IMR-90 (cell line): ENCODE data around the gene GLYATL1. TPM values are rescaled to one million over a fixed set of nuclear protein-coding genes. Genes with fewer than 3 reads are reported as not detected.

Experiments
- ATAC-seq: fragments of 200-7000 bp; cut with Tn5 transposase; 2 replicates; pipeline ENCODE4 v1.9.1; 2020; ENCODE audit warnings: low read depth, mild to moderate bottlenecking, moderate library complexity
- BruUV-seq: library from RNA; stranded (reverse); fragments of 400-500 nt; replicated peaks from 2 replicates; lab custom pipeline; 2021; lab: Mats Ljungman, UMichigan
- CTCF ChIA-PET: fragments of 300-600 bp; formaldehyde crosslinking; extraction: SDS; loops from one replicate; lab custom pipeline; 2021; ENCODE audit warnings: antibody characterized with exemption; lab: Yijun Ruan, JAX
- POLR2A ChIA-PET: fragments of 300-600 bp; sonication (Branson Sonifier 250); formaldehyde crosslinking; loops from one replicate; lab custom pipeline; 2022; ENCODE audit warnings: antibody characterized with exemption; ENCODE audit not compliant: unreplicated experiment; lab: Charles Lee
- DNase-seq: peaks from one replicate; pipeline ENCODE4 v3.0.0; 2013
- H2AFZ ChIP-seq: replicated peaks from 2 replicates; pipeline ENCODE3; 2013; ENCODE audit warnings: low read length, mild to moderate bottlenecking; ENCODE audit not compliant: poor library complexity
- H2AK5ac ChIP-seq: 2 replicates; pipeline ENCODE4 v1.6.1; 2013; ENCODE audit warnings: low read depth, low read length, inconsistent platforms
- H2AK9ac ChIP-seq: replicated peaks from 2 replicates; pipeline ENCODE3; 2013; ENCODE audit warnings: mild to moderate bottlenecking, low read depth, low read length, moderate library complexity; ENCODE audit not compliant: poor library complexity
- H2BK120ac ChIP-seq: 2 replicates; pipeline ENCODE4 v1.6.1; 2013; ENCODE audit warnings: low read depth, low read length, inconsistent platforms
- H2BK15ac ChIP-seq: 3 replicates; pipeline ENCODE4 v1.6.1; 2013; ENCODE audit warnings: low read depth, low read length, inconsistent platforms
- H2BK20ac ChIP-seq: 2 replicates; pipeline ENCODE4 v1.6.1; 2013; ENCODE audit warnings: low read depth, mild to moderate bottlenecking, inconsistent platforms, low read length, moderate library complexity
- H2BK5ac ChIP-seq: 2 replicates; pipeline ENCODE4 v1.6.1; 2013; ENCODE audit warnings: mild to moderate bottlenecking, low read depth, low read length, inconsistent platforms; ENCODE audit not compliant: poor library complexity, severe bottlenecking
- H3K14ac ChIP-seq: replicated peaks from 2 replicates; pipeline ENCODE4 v1.6.1; 2013; ENCODE audit warnings: low read depth, low read length, inconsistent platforms
- H3K18ac ChIP-seq: 2 replicates; pipeline ENCODE4 v1.6.1; 2013; ENCODE audit warnings: low read depth, low read length, control low read depth
- H3K23ac ChIP-seq: 2 replicates; pipeline ENCODE4 v1.6.1; 2013; ENCODE audit warnings: low read depth, low read length, inconsistent platforms
- H3K27ac ChIP-seq: 2 replicates; pipeline ENCODE4 v1.5.1; 2013; ENCODE audit warnings: mild to moderate bottlenecking, control low read depth, low read length; ENCODE audit not compliant: insufficient read depth
- H3K27me3 ChIP-seq: 2 replicates; pipeline ENCODE4 v1.6.1; 2013; ENCODE audit warnings: low read length; ENCODE audit not compliant: control insufficient read depth, insufficient read depth
- H3K36me3 ChIP-seq: 2 replicates; pipeline ENCODE4 v1.6.1; 2013; ENCODE audit warnings: low read length, mixed read lengths; ENCODE audit not compliant: control insufficient read depth, insufficient read depth
- H3K4ac ChIP-seq: 2 replicates; pipeline ENCODE4 v1.6.1; 2013; ENCODE audit warnings: low read depth, low read length, inconsistent platforms
- H3K4me1 ChIP-seq: 2 replicates; pipeline ENCODE4 v1.6.1; 2013; ENCODE audit warnings: low read length, mixed read lengths; ENCODE audit not compliant: control insufficient read depth, insufficient read depth
- H3K4me2 ChIP-seq: 2 replicates; pipeline ENCODE4 v1.6.1; 2013; ENCODE audit warnings: low read depth, mild to moderate bottlenecking, control low read depth, low read length, moderate library complexity
- H3K4me3 ChIP-seq: 2 replicates; pipeline ENCODE4 v1.5.1; 2013; ENCODE audit warnings: low read depth, mild to moderate bottlenecking, control low read depth, low read length, moderate library complexity; ENCODE audit not compliant: insufficient read depth
- H3K56ac ChIP-seq: 2 replicates; pipeline ENCODE4 v1.6.1; 2013; ENCODE audit warnings: low read length, inconsistent platforms; ENCODE audit not compliant: insufficient read depth; ENCODE audit errors: extremely low read depth
- H3K79me1 ChIP-seq, 2 experiments: 2 replicates each; pipeline ENCODE4 v1.6.1; 2013; ENCODE audit warnings: low read length in 2 of 2, inconsistent platforms in 1 of 2, low read depth in 1 of 2
- H3K9ac ChIP-seq: 2 replicates; pipeline ENCODE4 v1.6.1; 2013; ENCODE audit warnings: low read depth, low read length, control low read depth
- H3K9me1 ChIP-seq: 2 replicates; pipeline ENCODE4 v1.6.1; 2013; ENCODE audit warnings: low read length, inconsistent platforms; ENCODE audit not compliant: insufficient read depth
- H3K9me3 ChIP-seq: 2 replicates; pipeline ENCODE4 v1.6.1; 2013; ENCODE audit warnings: low read length; ENCODE audit not compliant: control insufficient read depth, insufficient read depth
- H4K20me1 ChIP-seq: 2 replicates; pipeline ENCODE4 v1.6.1; 2013; ENCODE audit warnings: low read length, inconsistent platforms; ENCODE audit not compliant: insufficient read depth
- H4K5ac ChIP-seq: 2 replicates; pipeline ENCODE4 v1.6.1; 2013; ENCODE audit warnings: mild to moderate bottlenecking, low read depth, low read length, control low read depth
- H4K8ac ChIP-seq, 2 experiments: 2 replicates each; pipeline ENCODE4 v1.6.1; 2013; ENCODE audit warnings: low read depth in 2 of 2, low read length in 2 of 2, control low read depth in 1 of 2, inconsistent platforms in 1 of 2
- H4K91ac ChIP-seq: 2 replicates; pipeline ENCODE4 v1.6.1; 2013; ENCODE audit warnings: low read depth, low read length, inconsistent platforms; ENCODE audit not compliant: insufficient read depth
- BHLHE40 ChIP-seq: fragments of 150-350 bp; IDR thresholded peaks from 2 replicates; pipeline ENCODE4 v1.6.1; 2016; ENCODE audit warnings: mild to moderate bottlenecking, low read depth, low read length
- CHD1 ChIP-seq: IDR thresholded peaks from 2 replicates; pipeline ENCODE4 v1.6.1; 2012; ENCODE audit warnings: low read depth, low read length, improper control_type of control experiment
- CTCF ChIP-seq: conservative IDR thresholded peaks from 2 replicates; pipeline ENCODE4 v1.5.1; 2012; ENCODE audit warnings: mild to moderate bottlenecking, low read depth, low read length, improper control_type of control experiment
- ELK1 ChIP-seq: fragments of 150-350 bp; IDR thresholded peaks from 2 replicates; pipeline ENCODE4 v1.6.1; 2016; ENCODE audit warnings: low read depth, mild to moderate bottlenecking, low read length, moderate library complexity, borderline replicate concordance
- FOS ChIP-seq: fragments of 150-350 bp; IDR thresholded peaks from 2 replicates; pipeline ENCODE4 v1.6.1; 2016; ENCODE audit warnings: low read depth, low read length
- MAFK ChIP-seq: IDR thresholded peaks from 2 replicates; pipeline ENCODE4 v1.6.1; 2012; ENCODE audit warnings: low read depth, low read length, improper control_type of control experiment
- MXI1 ChIP-seq: IDR thresholded peaks from 2 replicates; pipeline ENCODE4 v1.6.1; 2012; ENCODE audit warnings: low read depth, mild to moderate bottlenecking, low read length, moderate library complexity, borderline replicate concordance
- NFE2L2 ChIP-seq: fragments of 150-350 bp; IDR thresholded peaks from 2 replicates; pipeline ENCODE4 v1.6.1; 2016; ENCODE audit warnings: low read depth, mild to moderate bottlenecking, low read length
- POLR2A ChIP-seq: IDR thresholded peaks from 2 replicates; pipeline ENCODE4 v1.6.1; 2012; ENCODE audit warnings: mild to moderate bottlenecking, low read depth, low read length
- RAD21 ChIP-seq: IDR thresholded peaks from 2 replicates; pipeline ENCODE4 v1.6.1; 2012; ENCODE audit warnings: low read length, improper control_type of control experiment
- RCOR1 ChIP-seq: IDR thresholded peaks from 2 replicates; pipeline ENCODE4 v1.6.1; 2012; ENCODE audit warnings: mild to moderate bottlenecking, low read length, improper control_type of control experiment; ENCODE audit not compliant: insufficient replicate concordance
- RFX5 ChIP-seq: IDR thresholded peaks from 2 replicates; pipeline ENCODE4 v1.8.0; 2012; ENCODE audit warnings: low read depth, mild to moderate bottlenecking, low read length, moderate library complexity
- SMC3 ChIP-seq: fragments of 150-350 bp; IDR thresholded peaks from 2 replicates; pipeline ENCODE4 v1.6.1; 2016; ENCODE audit warnings: low read depth, mild to moderate bottlenecking, antibody characterized with exemption, low read length, moderate library complexity
- USF2 ChIP-seq: fragments of 150-350 bp; IDR thresholded peaks from 2 replicates; pipeline ENCODE4 v1.6.1; 2017; ENCODE audit warnings: mild to moderate bottlenecking, antibody characterized with exemption, low read length, low read depth
- WGBS, 2 experiments: methylation state at CpG; one replicate each; pipeline versions ENCODE4 v1.1.5 to v1.1.7; 2013; ENCODE audit warnings: missing lambda C conversion rate in 2 of 2; ENCODE audit not compliant: insufficient read length in 1 of 2; ENCODE audit errors: extremely low coverage in 2 of 2; 5-methylcytosine and 5-hydroxymethylcytosine counted together
- dilution Hi-C: fragments of 300-500 bp; cut with HindIII; formaldehyde crosslinking; loops from one replicate; pipeline ENCODE4 v1.14.3; 2018; ENCODE audit warnings: low sequenced_read_pairs; ENCODE audit not compliant: unreplicated experiment
- in situ Hi-C: fragments of 300-500 bp; cut with MboI; formaldehyde crosslinking; loops from 3 replicates; pipeline ENCODE4 v1.14.3; 2019; ENCODE audit warnings: low sequenced_read_pairs, inconsistent platforms, mixed read lengths
- intact Hi-C: fragments of 100-400 bp; cut with micrococcal nuclease; formaldehyde crosslinking; loops from 2 replicates; pipeline ENCODE4 v1.10.0; 2022
- polyA plus RNA-seq, 3 experiments: library from polyadenylated mRNA; depleted of rRNA; stranded (reverse); fragments of >200 nt; gene quantifications; 2 replicates each; pipeline ENCODE4 v1.2.3, GENCODE V29; 2012; ENCODE audit warnings: low replicate concordance in 1 of 3
- total RNA-seq: library from RNA; depleted of rRNA; stranded (reverse); fragments of >200 nt; gene quantifications from 2 replicates; pipeline ENCODE4 v1.2.3, GENCODE V29; 2012

GLYATL1 gene
- total and polyA plus RNA-seq, 2 of the 4 experiments (the other 2 are of a cell fraction): 0.54 to 0.58 TPM

GRCh38 chr11:58992489-58992888 lies 53.2 kb downstream of the GLYATL1 start:
- no peaks in the 10 kb centered on the region for H3K36me3 ChIP-seq
- ATAC-seq (no peak), DNase-seq (no peak)
- H3K4me3 ChIP-seq: no peak overlapping the region
- CTCF ChIA-PET: no interaction called here
- H3K9ac ChIP-seq: no peak overlapping the region
- no peak overlapping the region for H2BK5ac ChIP-seq
- no peaks in the 10 kb centered on the region for H3K9me1 ChIP-seq
- H4K91ac ChIP-seq: no peak overlapping the region
- H3K23ac ChIP-seq: no peak overlapping the region
- no peak overlapping the region for H3K27ac ChIP-seq
- no peak overlapping the region for H3K18ac ChIP-seq
- no peak overlapping the region for H4K5ac ChIP-seq
- H3K9me3 ChIP-seq: no peaks in the 10 kb centered on the region
- no peak overlapping the region for H3K56ac ChIP-seq
- H2BK120ac ChIP-seq: no peak overlapping the region
- no CpG with 5 or more reads among the region's 1 CpG for WGBS, 2 experiments
- no peak overlapping the region for H4K8ac ChIP-seq
- H3K27me3 ChIP-seq: no peaks in the 10 kb centered on the region
- no peaks in the 10 kb centered on the region for H3K4me1 ChIP-seq
- no peak for TF ChIP-seq POLR2A
- TF ChIP-seq CTCF: no peak
- TF ChIP-seq USF2: no peak
- TF ChIP-seq MXI1: no peak
- TF ChIP-seq MAFK: no peak
- no peak for TF ChIP-seq BHLHE40
- no peak for TF ChIP-seq FOS
- TF ChIP-seq RAD21: no peak
- TF ChIP-seq SMC3: no peak
- TF ChIP-seq CHD1: no peak
- no peak for TF ChIP-seq RFX5
- TF ChIP-seq NFE2L2: no peak
- TF ChIP-seq ELK1: no peak
- TF ChIP-seq RCOR1: no peak
- H3K79me1 ChIP-seq: no peaks in the 10 kb centered on the region
- no peak overlapping the region for H2BK20ac ChIP-seq
- no peak overlapping the region for H3K4me2 ChIP-seq
- no peak overlapping the region for H2AFZ ChIP-seq
- H4K20me1 ChIP-seq: no peaks in the 10 kb centered on the region
- no TSS peak for BruUV-seq
- H2AK9ac ChIP-seq: no peak overlapping the region
- H3K14ac ChIP-seq: no peak overlapping the region
- intact Hi-C loops: no loop called here
- H3K4ac ChIP-seq: no peak overlapping the region
- dilution Hi-C loops: no loop called here
- in situ Hi-C loops: no loop called here
- H2BK15ac ChIP-seq: no peak overlapping the region
- POLR2A ChIA-PET: no interaction called here
- no peak overlapping the region for H2AK5ac ChIP-seq
